HG02852 (cell line): Measurements from ENCODE around the gene TMEM51.

ENCODE experiments used
- ATAC-seq: cut with Tn5 transposase; IDR thresholded peaks from one replicate; pipeline ENCODE4 v1.9.1; 2021; ENCODE audit warnings: mild to moderate bottlenecking, moderate library complexity; ENCODE audit not compliant: unreplicated experiment

TMEM51 gene

DNA sequence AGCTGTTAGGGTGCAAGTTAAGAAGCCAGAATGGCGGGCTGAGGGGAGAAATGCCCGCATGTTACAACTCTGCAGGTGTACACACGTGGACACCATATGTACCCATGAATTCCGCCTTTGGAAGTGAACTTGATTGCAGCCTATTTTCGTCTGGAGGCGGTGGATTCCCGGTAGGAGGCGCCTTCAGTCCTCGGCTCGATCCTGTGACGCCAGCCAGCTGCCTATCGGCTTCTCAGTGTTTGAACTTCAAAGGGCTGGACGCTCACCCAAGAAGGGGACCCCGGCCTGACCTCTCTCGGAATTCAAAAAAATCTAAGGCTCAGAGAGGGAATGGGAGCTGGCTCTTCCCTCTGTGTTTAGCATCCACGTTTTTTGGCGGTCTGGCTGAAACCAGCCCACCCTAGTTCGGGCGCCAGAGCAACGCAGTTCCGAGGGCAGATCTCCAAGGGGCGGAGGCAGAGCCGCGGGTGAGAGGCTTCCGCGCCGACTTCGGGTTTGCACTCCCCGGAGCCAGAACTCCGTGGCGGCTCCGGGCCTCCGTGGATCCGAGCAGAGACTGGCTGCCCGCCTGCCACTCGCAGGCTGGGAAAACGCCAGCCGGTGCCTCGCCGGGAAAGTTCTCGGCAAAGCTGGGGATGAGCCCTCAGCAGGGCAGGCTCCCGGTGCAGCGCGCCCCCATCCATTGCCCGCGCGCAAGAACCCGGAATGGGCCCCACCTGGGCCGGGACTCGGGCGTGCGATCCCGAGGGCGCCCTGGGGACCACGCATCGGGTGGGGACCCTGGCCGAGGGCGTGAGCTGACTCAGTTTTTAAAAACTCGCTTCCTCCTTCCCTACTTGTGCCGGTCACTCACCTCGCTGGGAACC, 996 bp upstream of the TMEM51 start:
- no peak for ATAC-seq

DNA sequence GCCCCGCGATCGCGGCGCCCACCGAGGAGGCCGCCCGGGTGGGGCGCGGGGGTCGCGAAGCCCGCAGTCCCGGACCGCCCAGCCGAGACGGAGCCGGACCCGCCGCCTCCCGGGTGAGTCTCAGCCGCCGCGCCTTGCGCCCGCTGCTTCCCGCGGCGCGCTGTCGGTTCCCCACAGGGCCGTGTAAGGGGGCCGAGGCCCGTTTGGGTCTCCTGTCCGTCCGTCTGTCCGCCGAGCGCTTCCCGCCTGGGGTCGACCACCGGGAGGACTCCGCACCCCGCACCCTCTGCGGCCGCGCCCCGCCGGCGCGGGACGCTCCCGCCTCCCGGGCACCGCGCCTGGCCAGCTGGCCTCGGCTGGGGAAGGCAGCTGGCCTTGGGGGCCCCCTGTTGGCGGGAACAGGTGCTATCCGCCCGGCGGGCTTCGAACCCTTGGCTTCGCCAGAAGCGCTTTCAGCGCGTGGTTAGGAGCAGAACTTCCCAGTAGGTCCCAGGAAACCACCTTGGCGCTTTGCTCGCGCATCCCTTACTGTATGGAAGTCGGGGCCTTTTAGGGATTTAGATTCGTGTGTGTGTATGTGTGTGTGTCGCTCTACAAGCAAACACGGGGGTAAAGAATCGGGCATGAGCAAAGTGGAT, 414 bp downstream of the TMEM51 start:
- no peak for ATAC-seq

DNA sequence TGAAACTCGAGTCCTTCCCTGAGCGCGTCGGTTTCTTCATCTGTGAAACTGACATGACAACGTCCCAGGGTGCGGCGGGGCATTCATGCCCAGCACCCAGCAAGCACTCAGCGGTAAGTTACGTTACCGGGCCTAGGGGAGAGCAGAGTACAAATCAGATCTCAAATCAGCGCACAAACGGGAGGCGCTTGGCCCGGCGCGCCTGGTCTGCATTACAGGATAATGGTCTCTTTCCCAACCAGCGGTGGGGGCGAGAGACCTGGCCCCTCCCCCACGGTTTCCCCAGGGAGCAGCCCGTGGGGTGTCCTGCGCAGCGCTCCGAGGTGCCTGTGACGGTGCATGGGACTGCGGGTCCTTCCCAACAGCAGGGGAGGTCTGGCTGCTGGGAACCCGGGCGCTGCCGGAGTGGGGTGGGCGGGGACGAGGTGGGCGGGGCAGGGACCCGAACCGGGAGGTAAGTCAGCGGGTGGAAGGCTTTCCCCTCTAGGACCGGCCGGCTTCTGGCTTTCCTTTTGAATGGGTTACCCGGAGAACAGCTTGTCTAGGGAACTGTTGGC, 1.0 kb downstream of the TMEM51 start:
- no peak for ATAC-seq

DNA sequence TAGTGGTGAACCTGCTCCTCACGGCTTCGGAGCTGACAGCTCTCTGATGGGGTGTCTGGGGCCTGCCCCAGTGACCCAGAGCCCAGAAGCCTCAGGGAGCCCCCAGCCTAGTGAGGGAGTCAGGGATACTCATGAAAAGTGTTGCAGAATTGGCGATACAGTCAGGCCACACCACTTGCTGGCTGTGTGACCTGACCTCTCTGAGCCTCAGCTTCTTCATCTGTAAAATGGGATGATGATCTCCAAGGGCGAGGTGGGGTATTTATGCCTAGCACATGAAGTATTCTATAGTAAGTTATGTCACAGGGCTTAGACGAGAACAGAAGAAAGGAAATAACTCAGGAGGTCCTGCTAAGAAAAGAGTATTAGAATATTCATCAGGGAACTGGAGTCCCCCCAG, 1.6 kb downstream of the TMEM51 start:
- no peak for ATAC-seq

DNA sequence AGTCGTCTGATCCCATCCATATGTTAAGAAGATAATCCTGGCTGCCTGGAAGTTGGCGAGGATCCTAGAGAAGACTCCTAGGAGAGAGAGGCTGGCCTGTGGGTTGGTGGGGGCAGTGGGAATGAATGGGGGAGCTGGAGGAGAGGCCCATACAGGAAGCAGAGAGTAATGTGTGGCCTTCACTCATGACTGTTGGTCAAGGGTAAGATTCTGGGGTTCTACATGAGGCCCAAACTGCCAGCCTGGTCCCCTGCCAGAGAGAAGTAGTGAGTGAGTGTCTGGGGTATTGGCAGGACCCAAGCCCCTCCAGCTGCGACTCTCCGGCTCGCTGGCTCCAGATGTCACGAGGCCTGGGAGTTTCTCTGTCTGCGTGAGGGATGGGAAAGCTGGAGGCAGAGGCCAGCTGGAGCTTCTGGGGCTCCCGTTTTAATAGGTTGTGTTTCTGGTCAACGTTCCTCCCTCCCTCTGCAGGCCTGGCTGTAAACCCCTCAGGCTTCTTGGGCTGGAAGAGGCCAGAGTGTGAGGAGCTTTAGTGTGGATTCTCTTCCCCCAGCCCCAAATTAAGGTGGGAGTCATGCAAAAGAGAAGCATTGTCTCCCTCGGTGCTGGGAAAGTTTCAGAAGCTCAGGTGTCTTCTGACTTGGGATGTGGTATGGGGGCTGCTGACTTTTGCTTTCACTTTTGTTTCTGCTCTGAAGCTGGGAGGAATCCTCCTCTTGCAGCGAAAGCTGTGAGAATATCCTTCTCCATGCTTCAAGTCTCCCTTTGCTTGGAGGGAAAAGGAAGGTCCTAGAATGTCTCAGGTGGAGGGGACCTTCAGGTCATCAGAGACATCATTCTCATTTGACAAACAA, 2.6 kb downstream of the TMEM51 start:
- ATAC-seq: no peak

DNA sequence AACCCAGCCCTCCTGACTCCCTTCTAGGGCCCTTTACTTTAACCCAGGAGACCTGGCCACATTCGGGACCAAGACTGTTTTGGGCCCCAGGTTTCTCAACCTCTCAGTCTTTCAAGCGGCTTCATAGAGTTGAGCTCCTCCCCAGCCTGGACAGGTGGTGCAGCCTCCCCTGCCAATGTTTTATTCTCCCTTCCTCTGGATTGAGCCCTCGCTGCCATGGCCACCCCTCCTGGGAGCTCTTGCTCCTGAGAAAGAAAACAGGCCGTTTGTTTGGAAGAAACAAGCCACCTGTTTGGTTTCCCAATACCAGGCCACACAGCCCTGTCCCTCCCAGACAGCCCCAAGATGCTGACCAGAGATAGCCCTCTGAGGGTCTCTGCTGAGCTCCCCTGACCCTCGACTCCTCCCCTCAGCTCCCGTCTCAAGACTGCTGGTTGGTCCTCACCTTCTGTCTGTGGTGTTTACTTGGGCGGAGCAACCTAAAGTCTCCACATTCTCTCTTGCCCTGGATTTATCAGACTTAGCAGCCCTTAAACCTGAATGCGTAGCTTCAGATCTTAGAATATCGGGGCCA, 3.3 kb downstream of the TMEM51 start:
- ATAC-seq: no peak

DNA sequence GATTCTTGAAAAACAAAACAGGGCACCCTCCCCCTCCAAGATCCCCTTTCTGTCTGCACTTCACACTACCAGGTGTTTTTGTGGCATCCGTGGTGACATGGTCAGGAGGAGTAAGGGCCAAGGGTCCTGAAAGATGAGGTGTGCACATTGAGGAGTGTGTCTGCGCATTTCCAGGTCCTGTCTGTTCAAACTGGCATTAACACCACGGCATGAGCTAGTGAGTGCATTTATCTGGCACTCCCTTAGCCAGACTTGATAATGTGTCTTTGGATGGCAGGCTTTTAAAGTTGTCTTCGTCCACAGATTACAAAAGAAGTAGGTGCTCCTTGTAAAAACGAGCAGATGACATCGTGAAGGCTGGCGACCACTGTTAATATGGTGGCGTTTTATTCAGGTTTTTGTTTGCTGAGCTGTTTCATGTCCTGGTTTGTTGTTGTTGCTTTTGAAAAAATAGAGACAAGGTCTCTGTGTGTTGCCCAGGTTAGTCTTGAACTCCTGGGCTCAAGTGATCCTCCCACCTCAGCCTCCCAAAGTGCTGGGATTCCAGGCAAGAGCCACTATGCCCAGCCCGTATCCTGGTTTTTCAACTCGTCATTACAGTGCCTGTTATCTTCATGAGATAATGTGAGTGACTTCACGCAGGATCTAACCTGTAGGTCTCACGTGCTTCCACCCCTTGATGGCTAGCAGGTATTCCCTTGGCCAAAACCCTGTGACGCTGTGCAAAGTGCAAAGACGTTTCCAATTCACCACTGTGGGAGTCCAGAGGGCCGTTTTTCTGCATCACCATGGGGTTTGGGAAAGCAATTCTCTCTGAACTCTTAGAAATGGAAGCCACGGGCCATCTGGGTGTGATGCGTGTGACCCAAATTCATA, 4.2 kb downstream of the TMEM51 start:
- no peak for ATAC-seq

DNA sequence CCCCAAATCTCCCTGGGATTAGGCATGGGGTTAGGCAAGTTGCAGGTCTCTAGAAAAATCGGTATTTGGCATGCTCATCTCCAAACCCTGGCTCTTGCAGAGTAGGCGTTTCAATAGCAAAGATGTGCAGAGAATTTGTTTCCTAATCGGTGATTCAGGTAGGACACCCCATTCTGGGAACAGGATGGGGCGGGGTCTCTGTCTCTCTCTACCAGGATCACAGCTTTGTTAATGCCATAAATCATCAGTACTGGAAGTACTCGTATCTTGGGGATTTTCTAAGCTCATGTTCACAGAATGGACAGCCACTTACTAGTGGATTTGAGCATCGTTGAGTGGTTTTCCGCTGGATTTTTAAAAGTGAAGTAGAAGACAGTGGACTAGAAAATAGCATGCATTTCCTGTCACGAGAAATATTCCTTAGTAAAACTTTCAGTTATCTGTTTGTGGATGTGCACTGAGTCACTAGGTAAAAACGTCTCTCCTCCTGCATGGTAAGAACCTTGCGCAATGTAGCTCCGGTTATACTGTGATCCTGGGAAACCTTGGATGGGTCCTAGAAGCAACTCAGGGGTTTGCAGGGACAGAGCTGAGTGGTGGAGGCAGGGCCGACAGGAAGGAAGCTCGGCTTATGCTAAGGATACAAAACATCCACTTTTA, 5.1 kb downstream of the TMEM51 start:
- no peak for ATAC-seq

DNA sequence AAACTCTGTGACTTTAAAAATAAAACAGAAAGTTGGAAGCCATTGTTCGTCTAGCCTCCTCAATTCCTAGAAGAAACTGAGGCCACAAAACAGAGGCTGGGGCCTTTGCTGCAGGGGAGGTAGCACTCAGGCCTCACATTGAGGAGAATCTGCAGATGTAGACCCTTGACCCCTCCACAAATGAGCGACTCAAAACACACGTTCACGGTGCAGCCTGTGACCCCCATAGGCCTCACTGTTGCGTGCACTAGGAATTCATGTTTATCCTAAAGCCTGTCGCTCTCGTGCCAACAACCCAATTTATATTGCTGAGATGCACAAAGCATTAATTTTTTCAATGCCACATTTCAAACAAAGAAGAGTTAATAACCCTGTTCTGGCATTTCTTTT, 5.6 kb downstream of the TMEM51 start:
- ATAC-seq: no peak

DNA sequence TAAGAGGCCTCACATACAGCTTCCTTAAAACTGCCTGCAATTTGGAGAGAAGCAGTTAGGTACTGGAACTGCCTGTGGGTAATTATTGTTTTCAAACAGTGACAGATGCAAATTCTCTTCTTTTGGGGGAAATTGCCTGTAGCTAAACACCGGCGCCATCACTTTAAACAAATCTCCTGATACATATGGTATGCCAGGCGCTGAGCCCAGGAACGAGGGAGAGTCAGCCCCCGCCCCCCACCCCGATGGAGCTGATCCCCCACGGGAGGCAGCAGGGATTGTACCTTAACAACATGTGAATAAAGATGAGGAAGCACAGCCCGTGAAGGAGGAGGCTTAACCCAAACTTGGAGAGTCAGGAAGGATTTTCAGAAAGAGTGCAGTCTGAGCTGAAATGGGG, 7.1 kb downstream of the TMEM51 start:
- no peak for ATAC-seq

DNA sequence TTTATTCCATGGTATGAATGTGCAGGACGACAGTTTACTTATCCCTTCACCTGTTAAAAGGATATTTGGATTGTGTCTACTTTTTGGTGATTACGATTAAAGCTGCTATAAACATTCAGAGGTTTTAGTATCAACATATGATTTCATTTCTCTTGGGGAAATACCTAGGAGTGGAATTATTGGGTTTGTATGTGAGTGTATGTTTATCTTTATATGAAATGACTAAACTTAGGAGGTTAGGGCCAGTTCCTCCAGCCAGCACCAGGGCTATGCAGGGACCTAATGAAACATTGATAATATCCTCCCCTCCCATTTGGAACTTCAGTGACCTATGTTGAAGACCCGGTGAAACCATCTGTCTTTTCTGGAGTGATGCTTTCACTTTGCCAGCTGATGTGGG, 13.8 kb downstream of the TMEM51 start:
- ATAC-seq: no peak

DNA sequence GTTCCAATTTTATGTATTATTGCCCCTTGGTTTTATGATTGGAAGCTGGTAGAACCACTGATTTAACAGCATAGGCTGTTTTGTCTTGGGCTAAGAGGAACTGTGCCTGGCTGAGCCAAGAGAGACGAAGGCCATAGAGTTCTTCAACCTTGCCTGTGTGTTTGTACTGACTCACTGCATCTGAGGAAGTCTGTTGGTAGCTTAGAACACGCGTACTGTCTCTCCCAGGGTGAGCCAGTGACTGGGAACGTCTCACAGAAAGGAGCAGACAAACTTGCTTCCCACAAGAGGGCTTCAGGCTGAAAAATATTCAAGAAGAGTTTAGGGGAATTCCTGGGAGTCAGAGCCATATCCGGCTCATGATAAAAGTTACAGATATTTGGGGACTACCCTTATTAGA, 14.9 kb downstream of the TMEM51 start:
- no peak for ATAC-seq

DNA sequence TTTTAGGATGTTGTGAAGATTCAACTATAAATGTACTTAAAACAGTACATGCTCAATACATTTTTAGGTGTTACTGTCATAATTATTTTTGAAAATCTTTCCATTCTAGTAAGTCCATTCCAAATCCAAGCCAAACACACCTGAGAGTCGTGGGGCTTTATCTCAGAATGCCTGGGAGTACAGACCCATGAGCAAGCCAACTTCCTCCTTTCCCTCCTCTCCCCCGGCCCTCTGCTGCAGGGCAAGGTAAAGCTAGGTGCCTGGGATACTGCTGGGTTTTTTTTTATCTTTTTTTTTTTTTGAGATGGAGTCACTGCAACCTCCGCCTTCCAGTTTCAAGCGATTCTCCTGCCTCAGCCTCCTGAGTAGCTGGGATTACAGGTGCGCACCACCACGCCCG, 16.5 kb downstream of the TMEM51 start:
- ATAC-seq: no peak

DNA sequence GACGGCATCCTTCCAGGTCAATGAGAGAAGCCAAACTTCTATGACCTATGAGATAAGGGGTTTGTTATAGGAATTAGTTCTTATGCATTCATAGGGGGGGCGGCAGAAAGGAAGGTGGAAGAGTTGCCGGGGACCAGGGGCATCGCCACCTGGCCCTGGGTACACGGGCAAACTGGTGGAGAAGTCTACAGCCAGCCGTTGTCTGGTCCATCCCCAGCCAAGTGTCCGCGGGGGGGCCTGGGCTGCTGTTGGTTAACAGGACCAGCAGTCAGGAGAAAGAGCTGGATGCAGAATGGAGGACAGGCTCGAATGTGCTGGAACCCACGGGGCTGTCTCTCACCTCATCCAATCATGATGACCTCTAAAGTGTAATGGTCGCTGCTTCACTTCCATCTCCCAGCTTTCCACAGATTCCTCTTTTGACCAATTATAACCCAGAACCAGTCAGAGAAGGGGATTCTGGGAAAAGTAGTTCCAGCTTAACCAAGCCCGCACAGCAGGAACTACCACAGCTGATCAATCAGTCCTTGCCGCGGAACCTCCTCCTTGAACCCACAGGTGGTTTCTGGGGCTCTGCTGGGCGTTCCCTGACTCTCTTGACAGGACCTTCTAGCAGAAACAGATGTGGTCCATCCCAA, 17.8 kb downstream of the TMEM51 start:
- no peak for ATAC-seq

DNA sequence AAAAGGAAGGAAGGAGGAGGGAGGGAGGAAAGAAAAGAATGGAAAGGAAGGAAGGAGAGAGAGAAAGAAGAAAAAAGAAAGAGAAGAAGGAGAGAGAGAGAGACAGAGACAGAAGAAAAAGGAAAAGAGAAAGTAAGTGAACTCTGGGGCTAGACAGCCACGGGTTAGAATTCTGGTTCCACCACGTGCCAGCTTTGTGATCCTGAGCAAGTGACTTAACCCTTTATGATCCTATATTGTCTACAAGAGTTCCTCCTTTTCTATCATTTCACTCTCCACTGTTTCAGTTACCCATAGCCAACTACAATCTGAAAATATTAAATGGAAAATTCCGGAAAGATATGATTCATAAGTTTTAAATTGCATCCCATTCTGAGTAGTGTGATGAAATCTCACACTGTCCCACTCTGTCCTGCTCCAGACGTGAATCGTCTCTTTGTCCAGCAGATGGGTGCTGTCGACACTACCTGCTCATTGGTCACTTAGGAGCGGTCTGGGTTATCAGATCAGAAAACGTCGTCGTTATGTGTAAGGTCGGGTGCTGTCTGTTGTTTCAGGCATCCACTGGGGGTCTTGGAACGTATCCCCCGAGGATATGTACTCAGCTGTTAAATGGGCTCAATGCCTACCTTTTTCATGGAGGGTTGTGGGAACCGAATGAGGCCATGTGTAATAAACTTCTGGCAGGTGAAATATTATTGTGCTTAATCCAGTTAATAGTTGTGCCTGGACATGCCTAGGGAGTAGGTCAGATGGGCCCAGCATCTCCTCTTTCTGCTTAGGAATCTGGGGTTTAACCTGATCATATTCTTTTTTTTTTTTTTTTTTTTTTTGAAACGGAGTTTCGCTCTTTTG, 19.1 kb downstream of the TMEM51 start:
- no peak for ATAC-seq

DNA sequence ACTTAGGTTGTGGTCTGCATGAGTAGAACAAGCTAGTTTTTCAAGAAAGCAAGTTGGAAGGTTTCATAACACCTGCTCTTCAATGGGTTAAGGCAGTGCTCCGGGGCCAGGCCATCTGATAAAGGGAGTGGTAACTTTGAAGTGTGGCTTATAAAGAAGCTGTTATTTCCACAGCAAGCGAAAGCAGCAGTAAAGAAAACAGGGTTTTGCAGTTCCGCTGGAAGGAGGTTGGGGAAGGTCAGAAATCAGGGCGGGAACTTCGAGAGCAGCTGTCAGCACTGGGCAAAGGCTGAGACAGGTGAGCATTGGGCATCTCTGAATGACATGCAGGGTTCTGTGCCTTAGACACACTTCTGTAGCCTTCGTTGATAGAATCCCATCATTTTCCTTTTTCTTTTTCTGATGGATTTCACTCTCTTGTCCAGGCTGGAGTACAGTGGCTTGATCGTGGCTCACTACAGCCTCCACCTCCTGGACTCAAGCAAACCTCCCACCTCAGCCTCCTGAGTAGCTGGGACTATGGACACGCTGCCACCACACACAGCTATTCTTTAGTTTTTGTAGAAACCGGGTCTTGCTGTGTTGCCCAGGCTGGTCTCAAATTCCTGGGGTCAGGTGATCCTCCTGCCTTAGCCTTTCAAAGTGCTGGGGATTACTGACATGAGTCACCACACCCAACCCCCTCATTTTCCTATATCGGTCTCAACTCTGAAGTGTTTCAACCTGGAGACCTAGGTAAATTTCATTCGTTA, 20.5 kb downstream of the TMEM51 start:
- no peak for ATAC-seq

DNA sequence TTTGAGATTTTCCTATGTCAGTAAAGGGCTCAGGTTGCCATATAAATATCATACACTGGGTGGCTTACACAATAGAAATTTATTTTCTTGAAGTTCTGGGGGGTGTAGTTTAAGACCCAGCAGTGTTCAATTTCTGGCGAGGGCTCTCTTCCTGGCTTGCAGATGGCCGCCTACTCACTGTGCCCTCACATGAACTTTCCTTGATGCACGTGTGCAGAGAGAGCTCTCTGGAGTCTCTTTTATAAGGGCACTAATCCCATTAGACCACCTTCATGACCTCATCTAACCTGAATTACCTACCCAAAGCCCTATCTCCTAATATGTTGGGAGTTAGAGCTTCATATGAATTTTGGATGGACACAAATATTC, 21.1 kb downstream of the TMEM51 start:
- ATAC-seq: no peak
